Measurements from ENCODE around the gene STEAP3.
"Not testable (repeated sequence)": the region's sequence is repeated elsewhere in the genome, so short reads cannot be mapped to it uniquely, and the experiment has no call there.

Gene STEAP3

DNA sequence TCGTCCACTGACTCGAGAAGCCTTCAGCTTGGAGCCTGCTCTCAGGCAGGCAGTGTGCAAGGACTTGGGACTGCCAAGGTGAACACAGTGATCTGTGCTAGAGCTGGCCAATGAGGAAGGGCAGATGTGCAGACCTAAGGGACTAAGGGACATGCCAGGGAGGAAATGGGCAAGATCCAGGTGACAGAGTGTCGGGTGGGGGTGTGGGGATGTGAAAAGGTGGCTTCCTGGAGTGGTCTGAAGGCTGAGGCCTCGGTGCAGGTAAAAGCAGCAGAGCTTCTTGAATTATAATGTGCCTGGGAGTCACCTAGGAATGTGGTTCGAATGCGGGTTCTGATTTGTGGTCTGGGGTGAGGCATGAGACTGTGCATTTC is 42.0 kb downstream of the STEAP3 start:
- no peak for DNase-seq

DNA sequence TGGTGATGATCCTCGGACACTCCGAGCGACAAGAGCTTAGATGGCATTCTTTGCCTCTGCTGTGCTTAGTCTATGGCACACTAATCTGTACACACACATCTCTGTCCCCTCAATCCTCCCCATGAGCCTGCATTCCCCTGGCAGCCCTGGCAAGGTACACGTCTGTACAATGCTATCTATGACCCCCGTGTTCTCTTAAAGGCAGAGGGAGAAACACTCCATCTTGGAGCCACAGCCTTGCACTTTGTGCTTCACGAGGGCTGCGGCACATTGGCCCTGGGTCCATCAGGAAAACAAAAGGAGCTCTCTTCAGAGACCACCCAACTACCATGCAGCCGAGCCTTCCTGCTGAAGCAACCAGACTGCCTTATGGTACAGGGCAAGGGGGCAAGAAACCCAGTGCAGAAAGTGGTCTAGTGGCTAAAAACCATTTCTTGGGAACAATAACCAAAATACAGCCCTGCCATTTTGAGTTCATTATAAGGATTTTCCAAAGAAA is 42.5 kb downstream of the STEAP3 start:
- no peak for DNase-seq

DNA sequence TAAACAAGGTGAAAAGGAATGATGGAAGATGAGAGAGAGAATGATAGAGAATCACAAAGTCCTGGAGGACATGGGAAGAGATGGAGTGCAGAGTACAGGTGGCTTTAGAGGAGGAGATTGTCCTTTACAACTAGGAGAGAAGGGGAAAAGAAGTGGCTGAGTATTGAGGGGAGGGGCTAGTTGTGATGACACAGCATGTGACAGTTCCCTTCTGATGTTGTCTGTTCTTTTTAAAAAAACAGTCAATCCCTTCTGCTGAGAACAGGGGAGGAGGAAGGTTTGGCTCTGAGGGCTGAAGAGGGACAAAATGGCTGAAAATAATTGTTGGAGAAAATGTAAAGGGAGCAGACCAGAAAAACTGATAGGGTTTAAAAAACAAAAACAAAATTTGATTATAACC is 44.0 kb downstream of the STEAP3 start:
- no peak for DNase-seq

DNA sequence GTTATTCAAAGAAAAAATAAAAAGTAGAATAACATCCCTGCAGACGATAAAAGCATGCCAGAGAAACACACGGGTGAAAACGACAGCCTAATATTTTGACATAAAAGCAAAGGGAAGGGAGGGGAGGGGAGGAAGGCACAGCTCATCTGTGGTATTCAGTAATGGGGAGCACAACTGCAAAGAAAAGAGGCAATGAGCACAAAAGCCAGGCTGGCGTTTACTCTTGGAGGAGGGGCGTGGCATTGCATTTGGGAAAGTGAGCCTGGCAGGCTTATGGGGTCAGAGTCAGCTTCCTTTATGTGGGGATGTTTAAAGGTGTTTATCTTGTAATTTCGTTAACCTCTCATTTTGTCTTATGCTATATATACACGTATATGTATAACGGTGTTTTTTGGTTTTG is 53.2 kb downstream of the STEAP3 start:
- DNase-seq: no peak

DNA sequence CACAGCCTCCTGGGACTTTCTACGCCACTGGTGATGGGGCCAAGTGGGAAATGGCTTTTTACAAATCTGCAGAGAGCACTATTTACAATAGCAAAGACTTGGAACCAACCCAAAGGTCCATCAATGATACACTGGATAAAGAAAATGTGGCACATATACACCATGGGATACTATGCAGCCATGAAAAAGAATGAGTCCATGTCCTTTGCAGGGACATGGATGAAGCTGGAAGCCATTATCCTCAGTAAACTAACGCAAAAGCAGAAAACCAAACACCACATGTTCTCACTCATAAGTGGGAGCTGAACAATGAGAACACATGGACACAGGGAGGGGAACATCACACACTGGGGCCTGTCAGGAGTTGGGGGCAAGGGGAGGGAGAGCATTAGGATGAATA is 54.8 kb downstream of the STEAP3 start:
- DNase-seq: not testable (repeated sequence)

DNA sequence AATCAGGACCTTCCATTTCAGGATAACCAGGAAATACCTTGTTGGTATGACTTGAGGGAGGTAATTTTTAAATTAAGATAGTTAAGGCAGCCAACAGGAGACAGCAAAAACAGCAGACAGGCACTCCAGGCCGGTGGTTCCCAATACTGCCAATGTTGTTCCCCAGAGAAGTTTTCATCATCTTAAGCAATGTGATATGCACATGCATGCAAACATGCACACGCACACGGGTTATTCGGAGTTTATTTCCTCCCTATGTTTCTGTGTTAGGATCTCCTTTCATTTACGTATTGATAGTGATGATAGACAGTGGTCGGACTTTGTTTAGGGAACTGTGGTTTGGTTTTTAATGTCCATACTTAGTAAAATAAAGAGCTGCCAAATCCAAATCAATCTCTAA is 55.3 kb downstream of the STEAP3 start:
- no peak for DNase-seq

DNA sequence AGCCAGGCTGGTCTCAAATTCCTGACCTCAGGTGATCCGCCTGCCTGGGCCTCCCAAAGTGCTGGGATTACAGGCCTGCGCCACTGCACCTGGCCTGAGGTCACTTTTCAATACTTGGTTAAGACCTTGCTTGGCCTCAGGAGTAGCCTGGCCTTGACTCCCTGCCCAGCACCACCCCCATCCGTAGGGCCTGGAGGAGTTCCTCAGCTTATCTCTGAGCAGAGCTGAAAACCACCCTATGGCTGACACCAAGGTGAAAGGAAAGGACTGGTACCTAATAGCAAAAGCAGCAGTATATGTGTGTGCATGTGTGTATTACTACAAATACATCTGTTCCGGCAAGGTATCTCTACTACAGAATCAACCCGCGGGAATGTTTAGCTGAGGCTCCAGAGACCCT is 56.0 kb downstream of the STEAP3 start:
- no peak for DNase-seq

DNA sequence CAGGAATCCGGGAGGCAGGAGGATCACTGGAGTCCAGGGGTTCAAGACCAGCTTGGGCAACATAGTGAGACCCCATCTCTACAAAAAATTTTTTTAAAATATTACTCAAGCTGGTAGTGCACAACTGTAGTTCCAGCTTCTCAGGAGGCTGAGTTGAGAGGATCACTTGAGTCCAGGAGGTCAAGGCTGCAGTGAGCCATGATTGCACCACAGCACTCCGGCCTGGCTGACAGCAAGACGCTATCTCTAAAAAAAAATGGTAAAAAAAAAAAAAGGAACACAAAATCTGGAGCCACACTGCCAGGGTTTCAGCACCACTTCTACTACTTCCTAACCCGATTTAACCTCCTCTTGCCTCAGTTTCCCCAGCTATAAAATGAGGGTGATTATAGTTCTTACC is 57.0 kb downstream of the STEAP3 start:
- no peak for DNase-seq

DNA sequence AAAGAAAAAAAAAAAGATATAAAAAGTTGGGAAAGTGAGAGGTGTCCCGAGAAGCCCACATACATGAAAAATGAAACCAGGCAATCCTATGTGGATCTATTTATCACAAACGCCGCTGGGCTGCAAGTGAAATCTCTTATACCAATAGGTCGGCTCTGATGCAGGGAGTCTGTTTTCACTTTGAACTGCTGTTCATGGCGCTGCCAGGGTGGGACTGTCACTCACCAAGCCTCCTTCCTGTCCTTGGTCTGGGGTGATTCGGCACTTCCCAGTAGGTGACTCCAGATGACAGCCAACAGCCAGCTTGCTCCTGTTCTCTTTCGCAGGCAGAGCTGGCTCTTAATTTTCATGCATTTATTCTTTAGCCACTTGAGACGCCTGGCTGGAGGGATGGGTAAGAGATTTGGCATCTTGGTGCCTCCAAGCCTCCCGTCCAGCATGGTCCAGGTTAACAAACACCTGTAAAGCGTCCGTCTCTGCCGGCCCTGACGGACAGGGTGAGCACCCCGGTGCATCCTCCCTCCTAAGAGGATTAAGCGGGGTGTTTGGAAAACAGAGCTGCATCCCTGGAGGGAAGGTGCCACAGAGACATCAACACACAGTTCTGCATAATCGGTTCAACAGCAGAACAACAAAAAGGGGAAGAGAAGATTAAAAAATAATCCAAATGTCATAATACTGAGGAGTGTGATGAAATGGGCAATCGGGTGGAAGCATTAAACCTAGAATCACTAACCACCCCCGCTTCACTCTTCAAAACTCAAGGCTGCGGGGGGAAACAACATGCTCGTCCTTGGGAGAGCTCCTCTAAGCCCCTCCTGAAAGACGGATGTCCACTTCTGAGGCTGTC is 58.7 kb downstream of the STEAP3 start:
- DNase-seq: no peak

DNA sequence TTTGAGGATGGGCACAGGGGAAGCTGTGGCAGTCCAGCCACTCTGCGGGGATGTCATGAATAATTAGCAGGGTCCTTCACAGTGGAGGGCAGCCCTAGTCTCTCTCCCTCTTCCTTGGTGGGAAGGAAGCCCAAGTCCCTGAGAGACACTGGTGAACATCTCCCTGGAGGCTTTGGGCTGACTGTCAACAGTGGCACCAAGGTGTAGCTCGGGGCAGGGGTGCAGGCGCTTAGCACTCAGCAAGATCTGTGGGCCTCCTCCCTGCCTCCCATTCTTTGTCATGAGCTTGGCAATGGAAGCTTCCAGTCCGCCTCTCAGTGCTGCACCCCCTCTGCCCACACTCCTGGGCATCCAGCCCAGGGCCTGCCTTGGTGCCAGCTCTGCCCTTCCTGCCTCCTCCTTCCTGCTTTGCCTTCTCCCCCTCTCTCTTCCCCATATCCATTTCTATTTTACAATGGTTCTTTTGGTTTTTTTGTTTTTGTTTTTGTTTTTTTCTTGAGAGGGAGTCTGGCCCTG is 59.4 kb downstream of the STEAP3 start:
- DNase-seq: peak; percentile 45

DNA sequence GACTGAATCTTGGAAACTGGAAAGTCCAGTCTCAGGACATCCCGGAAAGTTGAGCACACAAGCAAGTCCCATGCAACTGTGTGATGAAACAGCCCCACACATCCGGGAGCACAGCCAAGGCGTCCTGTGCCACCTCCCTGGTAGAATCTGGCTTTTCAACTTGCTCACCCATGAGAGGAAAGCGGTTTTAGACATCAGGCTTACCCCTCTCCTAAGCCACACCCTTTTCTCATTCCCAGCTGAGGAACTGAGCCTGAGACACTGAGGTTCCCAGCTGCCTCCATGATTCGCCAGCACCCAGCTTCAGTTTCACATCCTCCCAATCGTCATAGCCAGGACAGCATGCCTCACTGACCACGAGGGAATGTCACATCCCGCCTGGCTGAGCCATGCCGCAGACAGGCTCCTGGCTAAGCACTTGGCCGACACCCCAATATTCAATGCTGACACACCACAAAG is 60.3 kb downstream of the STEAP3 start:
- peak; percentile 46 for DNase-seq

DNA sequence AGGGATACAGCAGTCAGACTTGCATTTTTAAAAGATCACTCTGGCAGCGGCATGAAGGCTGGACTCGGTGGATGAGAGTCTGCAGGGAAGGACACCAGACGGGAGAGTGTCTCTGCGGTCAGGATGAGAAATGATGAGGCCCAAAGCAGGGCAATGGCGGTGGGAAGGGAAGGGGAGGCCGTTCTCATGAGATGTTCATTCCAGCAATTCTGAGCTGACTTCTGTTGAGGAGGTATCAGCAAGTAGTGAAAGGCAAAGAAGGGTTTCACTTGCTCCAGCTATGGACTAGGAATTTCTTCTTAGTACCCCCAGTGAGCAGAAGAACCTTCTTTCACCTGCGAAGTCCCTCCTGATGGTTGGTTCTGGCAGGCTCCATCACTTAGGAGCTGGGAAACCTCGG is 63.0 kb downstream of the STEAP3 start:
- no peak for DNase-seq

DNA sequence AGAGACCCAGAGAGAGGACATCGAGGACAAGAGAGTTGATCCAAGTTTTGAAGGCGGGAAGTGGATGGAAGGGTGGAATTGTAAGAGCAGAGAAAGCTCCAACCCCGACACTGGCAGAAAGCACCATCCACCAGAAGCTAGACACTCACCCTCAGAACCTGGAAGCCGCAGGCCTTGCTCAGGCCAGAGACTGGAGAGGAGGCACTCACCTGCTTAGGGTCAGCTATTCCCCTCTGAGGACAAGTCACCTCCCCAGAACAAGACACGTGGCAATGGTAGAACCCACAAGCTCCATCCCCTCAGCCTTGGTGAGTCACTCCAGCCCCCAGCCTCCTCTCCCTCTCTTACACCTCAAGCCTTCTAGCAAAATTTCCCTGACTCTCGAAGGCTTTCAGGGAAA is 64.9 kb downstream of the STEAP3 start:
- DNase-seq: no peak

DNA sequence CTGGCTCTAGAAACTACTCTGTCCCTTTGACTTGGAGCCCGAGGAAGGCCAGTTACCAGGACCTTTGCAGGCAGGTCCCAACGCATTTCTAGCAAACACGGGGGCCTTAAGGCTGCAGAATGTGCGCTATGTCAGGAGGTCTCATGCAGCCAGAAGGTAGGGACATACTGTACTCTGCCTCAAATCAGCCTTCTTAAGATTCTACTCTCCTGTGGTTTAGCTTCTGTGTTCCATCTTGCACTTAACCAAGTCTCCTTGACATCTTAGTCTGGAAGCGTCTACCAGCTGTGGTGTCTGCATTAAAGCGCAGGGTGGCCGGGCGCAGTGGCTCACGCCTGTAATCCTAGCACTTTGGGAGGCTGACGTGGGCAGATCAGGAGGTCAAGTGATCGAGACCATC is 65.5 kb downstream of the STEAP3 start:
- no peak for DNase-seq

DNA sequence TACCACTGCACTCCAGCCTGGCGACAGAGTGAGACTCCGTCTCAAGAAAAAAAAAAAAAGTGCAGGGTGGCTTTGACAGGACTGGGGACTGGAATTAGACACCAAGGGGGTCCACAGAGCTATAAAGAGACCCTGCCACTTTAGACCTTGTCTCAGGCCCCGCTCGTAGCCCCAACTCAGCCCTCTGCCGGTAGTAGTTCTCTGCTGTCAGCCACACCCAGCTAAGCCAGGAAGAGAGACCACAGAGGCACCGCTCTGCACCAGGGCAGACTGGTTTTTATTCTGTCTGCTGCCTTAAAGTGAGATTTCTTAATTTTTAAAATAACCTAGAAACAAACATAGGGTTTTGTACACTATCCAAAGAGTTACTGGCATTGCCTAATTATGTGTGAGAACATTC is 66.0 kb downstream of the STEAP3 start:
- no peak for DNase-seq

DNA sequence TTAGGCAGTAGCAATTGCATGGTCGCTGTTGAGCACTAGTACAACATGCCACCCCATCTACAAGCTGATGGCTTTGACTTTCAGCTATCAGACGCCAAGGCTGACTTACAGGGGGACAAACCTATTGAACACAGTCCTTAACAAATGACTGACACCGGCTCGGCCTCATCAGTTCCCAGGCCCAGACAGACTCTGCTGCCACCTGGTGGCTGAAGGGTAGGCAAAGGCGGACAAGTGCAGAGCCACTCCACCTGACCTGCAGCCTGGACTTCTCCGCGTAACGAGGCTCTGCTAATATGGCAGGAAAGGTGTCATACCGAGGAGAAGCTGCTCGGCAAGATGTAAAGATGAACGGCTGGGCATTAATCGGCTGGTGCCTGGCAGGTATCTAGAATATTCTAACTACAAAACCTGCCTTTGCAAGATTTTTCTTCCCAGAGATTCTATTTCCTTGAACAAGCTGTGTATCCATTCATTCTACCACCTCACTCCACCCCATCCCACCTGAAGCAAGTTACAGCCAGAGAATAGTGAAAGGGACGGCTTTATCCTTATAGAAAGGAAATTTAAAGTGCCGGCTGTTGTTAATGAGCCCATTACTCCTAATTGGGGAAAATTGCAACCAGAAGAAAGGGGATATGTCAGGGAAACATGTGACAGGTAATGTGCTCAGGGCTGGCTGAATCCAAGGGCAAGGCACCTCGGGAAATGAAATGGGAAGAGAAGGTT is 67.4 kb downstream of the STEAP3 start:
- DNase-seq: peak; percentile 78

DNA sequence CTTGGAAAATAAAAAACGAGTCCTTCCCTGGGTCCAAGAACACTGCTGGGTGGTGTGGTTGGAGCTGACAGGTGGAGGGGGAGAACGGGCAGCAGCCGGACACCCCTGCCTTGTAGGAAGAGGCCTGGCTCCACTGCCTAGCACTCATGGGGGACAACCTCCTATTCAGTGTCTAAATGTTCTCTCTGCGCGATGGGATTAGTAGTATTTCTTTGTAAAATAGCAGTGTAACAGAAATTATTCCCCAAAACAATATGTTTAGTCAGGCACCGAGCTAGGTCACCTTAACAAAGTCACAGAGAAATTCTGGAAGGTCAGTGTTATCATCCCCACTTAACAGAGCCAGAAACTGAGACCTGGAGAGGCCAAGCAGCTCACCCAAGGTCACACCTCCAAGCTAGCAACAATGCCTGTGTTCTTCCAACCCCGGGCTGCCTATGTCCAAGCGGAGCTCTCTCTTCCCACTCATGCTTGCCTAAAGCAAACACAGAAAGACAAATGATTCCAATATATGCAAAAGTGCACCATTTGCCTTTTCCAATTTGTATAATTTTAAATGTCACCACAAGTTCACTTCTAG is 68.0 kb downstream of the STEAP3 start:
- no peak for DNase-seq

DNA sequence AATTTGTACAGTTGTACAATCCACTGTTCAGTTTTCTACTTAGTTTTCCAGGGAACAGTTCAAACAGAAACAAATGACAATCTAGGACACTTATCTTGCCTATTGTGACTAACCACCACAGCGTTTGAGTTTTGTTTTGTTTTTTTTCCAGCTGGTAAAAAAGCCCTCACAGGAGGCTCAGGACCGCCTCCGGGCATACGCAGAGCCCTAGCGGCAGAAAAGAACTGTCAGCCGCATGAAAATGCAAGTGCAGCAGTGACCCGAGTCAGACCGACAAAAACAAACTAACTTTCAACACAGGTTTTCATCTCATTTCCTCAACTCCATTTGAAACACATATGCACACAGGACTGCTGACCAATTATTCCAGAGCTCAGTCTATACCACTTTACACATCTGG is 68.6 kb downstream of the STEAP3 start:
- no peak for DNase-seq

DNA sequence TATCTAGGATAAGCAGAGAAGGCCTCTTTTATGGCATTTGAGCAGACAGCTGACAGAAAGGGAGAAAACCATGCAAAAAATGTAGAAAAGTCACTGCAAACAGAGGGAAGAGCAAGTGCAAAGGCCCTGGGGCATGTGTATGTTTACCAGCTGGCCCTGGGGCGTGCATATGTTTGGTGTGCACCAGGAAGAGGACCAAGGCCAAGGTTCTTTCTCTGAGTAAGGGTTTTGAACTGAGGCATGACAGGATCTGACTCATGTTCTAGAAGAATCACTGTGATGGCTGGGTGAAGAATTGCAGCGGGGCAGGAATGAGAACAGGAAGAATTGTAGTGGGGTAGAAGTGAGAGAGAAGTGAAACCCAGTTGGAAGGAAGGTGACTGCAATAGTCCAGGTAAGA is 69.6 kb downstream of the STEAP3 start:
- no peak for DNase-seq

DNA sequence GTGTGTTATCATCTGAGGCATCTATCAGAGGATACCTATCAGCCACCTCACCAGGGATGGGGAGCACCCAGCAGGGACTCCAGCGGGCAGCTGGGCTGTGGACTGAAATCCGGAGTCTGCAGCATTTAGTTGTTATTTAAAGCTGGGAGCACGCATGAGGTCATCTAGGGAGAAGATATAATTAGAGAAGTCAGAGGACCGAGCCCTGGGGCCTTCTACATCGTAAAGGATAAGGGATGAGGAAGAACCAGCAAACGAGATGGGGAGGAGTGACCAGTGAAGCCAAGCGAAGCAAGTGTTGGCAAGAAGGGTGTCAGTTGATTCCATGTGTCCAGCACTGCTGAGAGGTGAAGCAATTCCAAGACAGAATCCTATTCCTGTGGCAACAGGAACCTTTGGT is 70.3 kb downstream of the STEAP3 start:
- DNase-seq: no peak

DNA sequence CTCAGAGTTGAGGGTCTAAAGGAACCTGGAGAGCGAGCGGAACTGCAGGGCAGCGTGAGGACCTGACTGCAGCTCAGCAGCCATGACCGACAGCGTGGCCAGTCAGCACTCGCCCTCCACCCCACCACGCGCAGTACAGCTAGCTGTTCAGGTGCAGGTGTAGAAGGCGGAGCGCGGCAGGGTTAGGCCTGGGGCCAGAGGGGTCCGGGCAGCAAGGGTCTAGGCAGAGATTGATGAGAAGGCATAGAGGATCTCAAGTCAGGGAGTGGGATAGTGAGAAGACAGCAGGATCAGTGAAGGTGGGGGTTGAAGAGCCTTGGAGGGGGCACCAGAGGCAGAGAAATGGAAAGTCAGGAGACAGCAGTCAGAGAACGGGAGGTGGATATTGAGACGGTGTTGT is 71.0 kb downstream of the STEAP3 start:
- DNase-seq: no peak

DNA sequence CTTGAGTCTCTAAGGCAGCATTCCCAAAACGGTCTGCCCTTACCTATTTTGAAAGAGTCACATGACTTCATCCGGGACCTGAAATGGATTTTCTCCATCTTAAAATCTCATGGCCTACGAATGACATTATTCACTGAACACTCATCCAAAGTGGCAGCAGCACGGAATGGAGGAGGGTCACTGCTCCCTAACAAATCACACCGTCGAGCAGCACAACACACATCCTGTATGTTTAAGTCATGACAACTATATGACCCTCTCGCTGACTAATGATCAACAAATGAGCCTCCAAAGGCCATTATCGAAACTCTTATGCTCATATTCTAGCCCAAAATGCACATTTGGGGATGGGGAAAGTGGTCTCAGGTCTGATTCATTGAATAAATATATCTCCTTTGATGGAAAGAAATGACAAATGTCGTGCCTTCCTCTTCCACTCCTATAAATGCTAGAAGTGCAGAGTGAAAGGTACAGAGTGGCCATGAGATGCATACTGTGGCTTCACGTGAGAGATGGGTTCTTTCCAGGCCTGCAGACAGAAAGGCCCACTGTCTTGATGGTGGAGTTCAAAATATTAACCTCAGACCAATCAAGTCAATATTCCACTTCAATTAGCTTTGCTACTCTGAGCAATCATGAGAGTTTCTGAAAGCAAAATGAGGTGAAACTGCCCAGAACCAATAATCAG is 72.2 kb downstream of the STEAP3 start:
- DNase-seq: no peak

DNA sequence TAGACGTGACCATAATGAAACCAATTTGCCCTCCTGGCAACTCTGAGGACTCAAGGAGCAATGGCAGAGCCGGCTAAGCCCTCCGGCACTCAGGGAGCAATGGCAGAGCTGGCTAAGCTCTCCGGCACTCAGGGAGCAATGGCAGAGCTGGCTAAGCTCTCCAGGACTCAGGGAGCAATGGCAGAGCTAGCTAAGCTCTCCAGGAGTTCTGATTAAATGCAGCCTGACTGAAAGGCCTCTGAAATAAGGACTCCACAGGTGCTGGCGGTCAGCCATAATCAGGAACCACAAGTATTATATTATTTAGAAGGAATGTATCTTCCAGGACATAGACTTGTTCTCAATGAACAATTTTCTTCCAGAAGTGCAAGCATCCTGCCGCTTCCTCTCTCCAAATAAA is 77.8 kb downstream of the STEAP3 start:
- no peak for DNase-seq
